HEK293 (cell line): ENCODE results near the gene HOXA6.

Source experiments
- CTCF ChIA-PET: fragments of 350-600 bp; formaldehyde crosslinking; extraction: SDS; loops from one replicate; lab custom pipeline; 2021; ENCODE audit warnings: antibody characterized with exemption; lab: Yijun Ruan, JAX
- POLR2A ChIA-PET: fragments of 300-600 bp; formaldehyde crosslinking; extraction: SDS; loops from one replicate; lab custom pipeline; 2020; ENCODE audit warnings: antibody characterized with exemption, inconsistent platforms; lab: Yijun Ruan, JAX
- H3K27ac ChIP-seq: fragments of 200-500 bp; sonication (Bioruptor generic); 2 replicates; pipeline ENCODE4 v1.5.1; 2014; ENCODE audit warnings: low read depth, low read length, control low read depth, inconsistent platforms; ENCODE audit errors: extremely low read depth
- H3K36me3 ChIP-seq, 2 experiments: fragments of 200-500 bp in 1 of 2; sonication (Bioruptor generic) in 1 of 2; 1 replicate in 1 of 2; 2 replicates in 1 of 2; pipeline ENCODE4 v1.5.1; 2014 to 2017; ENCODE audit warnings: inconsistent platforms in 2 of 2, low read length in 2 of 2; ENCODE audit not compliant: control insufficient read depth in 2 of 2, insufficient read depth in 1 of 2
- H3K4me1 ChIP-seq: fragments of 200-500 bp; sonication (Bioruptor generic); 2 replicates; pipeline ENCODE4 v1.5.1; 2014; ENCODE audit warnings: mild to moderate bottlenecking, low read length, inconsistent platforms; ENCODE audit not compliant: control insufficient read depth, insufficient read depth
- H3K4me3 ChIP-seq: 2 replicates; pipeline ENCODE4 v1.5.1; 2011; ENCODE audit warnings: low read depth, mild to moderate bottlenecking, control low read depth, low read length, moderate library complexity
- H3K9me3 ChIP-seq: fragments of 200-500 bp; sonication (Bioruptor generic); 2 replicates; pipeline ENCODE4 v1.5.1; 2014; ENCODE audit warnings: low read depth, low read length, inconsistent platforms; ENCODE audit not compliant: control insufficient read depth, insufficient read depth
- FEZF1 ChIP-seq: fragments of 450-650 bp; formaldehyde crosslinking; IDR thresholded peaks from 2 replicates; pipeline ENCODE4 v1.5.1; 2016; ENCODE audit warnings: missing biosample characterization, missing genetic modification characterization
- GFI1B ChIP-seq: fragments of 450-650 bp; formaldehyde crosslinking; IDR thresholded peaks from 2 replicates; pipeline ENCODE4 v1.5.1; 2016; ENCODE audit warnings: missing biosample characterization, missing genetic modification characterization
- TCF7L2 ChIP-seq: IDR thresholded peaks from 2 replicates; pipeline ENCODE4 v1.6.1; 2011; ENCODE audit warnings: low read depth, mild to moderate bottlenecking, inconsistent platforms, low read length, moderate library complexity, borderline replicate concordance
- ZBTB8A ChIP-seq: fragments of 450-650 bp; formaldehyde crosslinking; IDR thresholded peaks from 2 replicates; pipeline ENCODE4 v1.5.1; 2016; ENCODE audit warnings: missing biosample characterization, missing genetic modification characterization
- ZNF146 ChIP-seq: fragments of 450-650 bp; formaldehyde crosslinking; IDR thresholded peaks from 2 replicates; pipeline ENCODE4 v1.5.1; 2016; ENCODE audit warnings: missing biosample characterization, missing genetic modification characterization
- ZNF157 ChIP-seq: fragments of 450-650 bp; formaldehyde crosslinking; IDR thresholded peaks from 2 replicates; pipeline ENCODE4 v1.5.1; 2016; ENCODE audit warnings: missing biosample characterization, missing genetic modification characterization
- ZNF175 ChIP-seq: fragments of 450-650 bp; formaldehyde crosslinking; IDR thresholded peaks from 2 replicates; pipeline ENCODE4 v1.5.1; 2016; ENCODE audit warnings: missing biosample characterization, missing genetic modification characterization
- ZNF239 ChIP-seq: fragments of 450-650 bp; formaldehyde crosslinking; IDR thresholded peaks from 2 replicates; pipeline ENCODE4 v1.5.1; 2016; ENCODE audit warnings: missing biosample characterization, missing genetic modification characterization
- ZNF341 ChIP-seq: fragments of 450-650 bp; formaldehyde crosslinking; IDR thresholded peaks from 2 replicates; pipeline ENCODE4; 2016; ENCODE audit warnings: low read depth, missing biosample characterization, missing genetic modification characterization
- ZNF433 ChIP-seq: fragments of 450-650 bp; formaldehyde crosslinking; IDR thresholded peaks from 2 replicates; pipeline ENCODE4 v1.5.1; 2016; ENCODE audit warnings: missing biosample characterization, missing genetic modification characterization, low read depth
- ZNF501 ChIP-seq: fragments of 450-650 bp; formaldehyde crosslinking; IDR thresholded peaks from 2 replicates; pipeline ENCODE4 v1.5.1; 2016; ENCODE audit warnings: missing biosample characterization, missing genetic modification characterization
- ZNF610 ChIP-seq: fragments of 450-650 bp; formaldehyde crosslinking; IDR thresholded peaks from 2 replicates; pipeline ENCODE4 v1.5.1; 2016; ENCODE audit warnings: missing biosample characterization, missing genetic modification characterization, borderline replicate concordance
- ZNF660 ChIP-seq: fragments of 450-650 bp; IDR thresholded peaks from 2 replicates; pipeline ENCODE4 v1.5.1; 2018; ENCODE audit warnings: missing biosample characterization, mild to moderate bottlenecking, missing genetic modification characterization
- ZNF830 ChIP-seq: fragments of 450-650 bp; IDR thresholded peaks from 2 replicates; pipeline ENCODE4 v1.5.0; 2018; ENCODE audit warnings: missing biosample characterization, missing genetic modification characterization, low read depth, mild to moderate bottlenecking, moderate library complexity
- ZNF843 ChIP-seq: fragments of 450-650 bp; formaldehyde crosslinking; IDR thresholded peaks from 2 replicates; pipeline ENCODE4 v1.5.1; 2016; ENCODE audit warnings: missing biosample characterization, missing genetic modification characterization
- ZSCAN23 ChIP-seq: fragments of 450-650 bp; formaldehyde crosslinking; IDR thresholded peaks from 2 replicates; pipeline ENCODE4 v1.5.1; 2016; ENCODE audit warnings: missing biosample characterization, missing genetic modification characterization
- TF ChIP-seq, protein P1 (sequence below): fragments of 450-650 bp; formaldehyde crosslinking; optimal IDR thresholded peaks from 2 replicates; pipeline ENCODE3; 2016; ENCODE audit warnings: missing biosample characterization, mild to moderate bottlenecking, missing genetic modification characterization
- TF ChIP-seq, protein P2 (sequence below): fragments of 450-650 bp; formaldehyde crosslinking; IDR thresholded peaks from 2 replicates; pipeline ENCODE4 v1.5.1; 2016; ENCODE audit warnings: missing biosample characterization, missing genetic modification characterization
- TF ChIP-seq, protein P3 (sequence below): fragments of 450-650 bp; IDR thresholded peaks from 2 replicates; pipeline ENCODE4 v1.5.1; 2018; ENCODE audit warnings: missing biosample characterization, missing genetic modification characterization
- TF ChIP-seq, protein P4 (sequence below): fragments of 450-650 bp; formaldehyde crosslinking; IDR thresholded peaks from 2 replicates; pipeline ENCODE4 v1.5.1; 2017; ENCODE audit warnings: missing biosample characterization, missing genetic modification characterization
- TF ChIP-seq, protein P5 (sequence below): fragments of 450-650 bp; formaldehyde crosslinking; IDR thresholded peaks from 2 replicates; pipeline ENCODE4 v1.5.1; 2016; ENCODE audit warnings: missing biosample characterization, missing genetic modification characterization

Gene HOXA6

DNA sequence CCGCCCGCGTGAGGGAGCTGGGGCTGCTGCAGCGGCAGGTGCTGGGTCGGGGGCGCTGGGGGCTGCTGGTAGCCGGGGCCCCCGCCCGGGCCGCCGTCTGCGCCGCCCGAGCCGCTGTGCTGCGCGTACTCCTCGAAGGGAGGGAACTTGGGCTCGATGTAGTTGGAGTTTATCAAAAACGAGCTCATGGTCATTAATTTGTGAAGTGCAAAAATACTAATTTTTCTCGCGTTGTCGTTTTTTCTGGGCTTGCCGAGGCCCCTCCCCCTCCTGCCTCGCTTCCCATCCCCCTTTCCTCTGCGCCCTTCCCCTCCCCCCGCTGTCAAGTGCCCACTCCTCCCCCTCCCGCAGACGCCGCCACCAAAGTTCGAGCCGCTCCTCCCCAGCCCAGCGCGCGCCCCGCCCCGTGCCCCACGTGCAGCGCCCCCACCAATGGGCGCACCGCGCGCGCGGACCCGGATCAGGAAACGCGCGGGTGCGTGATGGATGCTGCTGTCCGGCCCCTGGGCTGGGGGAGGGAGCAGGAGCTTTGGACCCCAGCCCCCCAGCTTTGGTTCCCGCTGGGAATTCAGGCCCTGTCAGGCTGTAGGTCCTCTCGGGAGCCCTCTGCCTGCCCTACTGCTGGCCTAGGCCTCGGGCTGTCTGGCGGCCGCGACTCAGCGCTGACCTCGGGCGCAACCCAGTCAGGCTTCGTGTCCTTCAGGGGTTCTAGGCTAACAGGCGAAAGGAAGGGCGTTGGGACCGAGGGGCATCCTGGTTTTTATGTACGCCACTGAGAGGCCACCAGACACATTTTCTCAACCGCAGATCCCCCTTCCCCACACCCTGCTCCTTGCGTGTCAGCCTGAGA is 16.8 kb downstream of the HOXA6 start, which contains the start of gene HOXA4 (continued):
- TF ChIP-seq, protein P1, sequence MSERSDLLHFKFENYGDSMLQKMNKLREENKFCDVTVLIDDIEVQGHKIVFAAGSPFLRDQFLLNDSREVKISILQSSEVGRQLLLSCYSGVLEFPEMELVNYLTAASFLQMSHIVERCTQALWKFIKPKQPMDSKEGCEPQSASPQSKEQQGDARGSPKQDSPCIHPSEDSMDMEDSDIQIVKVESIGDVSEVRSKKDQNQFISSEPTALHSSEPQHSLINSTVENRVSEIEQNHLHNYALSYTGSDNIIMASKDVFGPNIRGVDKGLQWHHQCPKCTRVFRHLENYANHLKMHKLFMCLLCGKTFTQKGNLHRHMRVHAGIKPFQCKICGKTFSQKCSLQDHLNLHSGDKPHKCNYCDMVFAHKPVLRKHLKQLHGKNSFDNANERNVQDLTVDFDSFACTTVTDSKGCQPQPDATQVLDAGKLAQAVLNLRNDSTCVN (tag by site-specific recombination), result peak; percentile 94
- TF ChIP-seq ZNF157 (tag by site-specific recombination) (no peak), ZNF341 (no peak; the same call in none of the 2 replicates), ZNF146 (tag by site-specific recombination) (no peak), ZNF175 (tag by site-specific recombination) (no peak), ZSCAN23 (tag by site-specific recombination) (no peak), ZNF501 (peak; percentile 70; the same call in 1 of the 2 replicates), ZNF239 (tag by site-specific recombination) (no peak), FEZF1 (tag by site-specific recombination) (0 out of 2 replicates have a peak, but pooled peaks have one; percentile 26), ZNF830 (tag by site-specific recombination) (no peak)
- TF ChIP-seq, protein P2, sequence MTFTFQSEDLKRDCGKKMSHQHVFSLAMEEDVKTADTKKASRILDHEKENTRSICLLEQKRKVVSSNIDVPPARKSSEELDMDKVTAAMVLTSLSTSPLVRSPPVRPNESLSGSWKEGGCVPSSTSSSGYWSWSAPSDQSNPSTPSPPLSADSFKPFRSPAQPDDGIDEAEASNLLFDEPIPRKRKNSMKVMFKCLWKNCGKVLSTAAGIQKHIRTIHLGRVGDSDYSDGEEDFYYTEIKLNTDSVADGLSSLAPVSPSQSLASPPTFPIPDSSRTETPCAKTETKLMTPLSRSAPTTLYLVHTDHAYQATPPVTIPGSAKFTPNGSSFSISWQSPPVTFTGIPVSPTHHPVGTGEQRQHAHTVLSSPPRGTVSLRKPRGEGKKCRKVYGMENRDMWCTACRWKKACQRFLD (tag by site-specific recombination), result no peak
- TF ChIP-seq, protein P3, sequence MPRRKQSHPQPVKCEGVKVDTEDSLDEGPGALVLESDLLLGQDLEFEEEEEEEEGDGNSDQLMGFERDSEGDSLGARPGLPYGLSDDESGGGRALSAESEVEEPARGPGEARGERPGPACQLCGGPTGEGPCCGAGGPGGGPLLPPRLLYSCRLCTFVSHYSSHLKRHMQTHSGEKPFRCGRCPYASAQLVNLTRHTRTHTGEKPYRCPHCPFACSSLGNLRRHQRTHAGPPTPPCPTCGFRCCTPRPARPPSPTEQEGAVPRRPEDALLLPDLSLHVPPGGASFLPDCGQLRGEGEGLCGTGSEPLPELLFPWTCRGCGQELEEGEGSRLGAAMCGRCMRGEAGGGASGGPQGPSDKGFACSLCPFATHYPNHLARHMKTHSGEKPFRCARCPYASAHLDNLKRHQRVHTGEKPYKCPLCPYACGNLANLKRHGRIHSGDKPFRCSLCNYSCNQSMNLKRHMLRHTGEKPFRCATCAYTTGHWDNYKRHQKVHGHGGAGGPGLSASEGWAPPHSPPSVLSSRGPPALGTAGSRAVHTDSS (tag by site-specific recombination), result no peak
- TF ChIP-seq, protein P4, sequence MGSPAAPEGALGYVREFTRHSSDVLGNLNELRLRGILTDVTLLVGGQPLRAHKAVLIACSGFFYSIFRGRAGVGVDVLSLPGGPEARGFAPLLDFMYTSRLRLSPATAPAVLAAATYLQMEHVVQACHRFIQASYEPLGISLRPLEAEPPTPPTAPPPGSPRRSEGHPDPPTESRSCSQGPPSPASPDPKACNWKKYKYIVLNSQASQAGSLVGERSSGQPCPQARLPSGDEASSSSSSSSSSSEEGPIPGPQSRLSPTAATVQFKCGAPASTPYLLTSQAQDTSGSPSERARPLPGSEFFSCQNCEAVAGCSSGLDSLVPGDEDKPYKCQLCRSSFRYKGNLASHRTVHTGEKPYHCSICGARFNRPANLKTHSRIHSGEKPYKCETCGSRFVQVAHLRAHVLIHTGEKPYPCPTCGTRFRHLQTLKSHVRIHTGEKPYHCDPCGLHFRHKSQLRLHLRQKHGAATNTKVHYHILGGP (tag by site-specific recombination), result no peak

DNA sequence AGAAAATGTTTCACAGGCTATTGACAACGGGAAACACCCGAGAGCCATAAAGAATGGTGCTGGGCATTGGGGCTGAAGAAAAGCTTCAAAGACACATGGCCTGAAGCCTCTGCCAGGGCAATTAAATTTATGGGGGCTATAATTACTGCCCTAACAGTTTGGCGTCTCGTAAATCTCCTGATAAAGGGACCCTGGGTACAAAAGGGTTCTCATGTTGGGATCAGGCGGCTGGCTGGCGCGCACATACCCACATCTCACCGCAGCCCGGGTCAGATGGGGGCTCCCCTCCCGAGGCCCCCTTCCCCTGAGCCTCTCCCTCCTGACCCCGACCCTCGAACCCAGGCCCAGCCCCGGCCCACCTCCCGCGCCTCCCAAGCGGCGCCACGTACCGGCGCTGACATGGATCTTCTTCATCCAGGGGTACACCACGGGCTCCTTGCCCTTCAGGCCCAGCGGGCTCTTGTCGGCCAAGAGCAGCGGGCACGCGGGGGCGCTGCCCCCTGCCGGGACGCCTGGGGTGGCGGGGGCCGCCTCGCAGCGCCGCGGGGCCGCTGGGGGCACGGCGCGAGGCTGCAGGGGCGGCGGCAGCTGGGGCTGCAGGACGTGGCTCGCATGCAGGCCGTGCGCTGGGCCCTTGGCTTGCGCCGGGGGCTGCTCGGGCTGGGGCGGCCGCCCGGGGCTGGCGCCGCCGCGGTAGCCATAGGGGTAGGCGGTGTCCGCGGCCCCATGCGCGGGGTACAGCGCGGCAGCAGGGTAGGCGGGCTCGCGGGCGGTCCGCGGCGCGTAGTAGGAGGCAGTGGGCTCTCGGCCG is 17.6 kb downstream of the HOXA6 start:
- peak overlapping the region; percentile 52 for H3K4me3 ChIP-seq
- CTCF ChIA-PET, result interaction anchor here (0.8 to 2.7 kb wide), 6 partner anchors 11 to 277 kb away, joined by 3 to 12 read pairs (median 3); partner anchors contain the start of gene HOXA6
- TF ChIP-seq ZNF660 (tag by site-specific recombination) (peak; percentile 51; the same call in 1 of the 2 replicates), ZNF433 (tag by site-specific recombination) (no peak), ZBTB8A (peak; percentile 94), ZNF843 (tag by site-specific recombination) (peak; percentile 96), ZNF610 (tag by site-specific recombination) (0 out of 2 replicates have a peak, but pooled peaks have one; percentile 24), TCF7L2 (peak; percentile 95), GFI1B (tag by site-specific recombination) (0 out of 2 replicates have a peak, but pooled peaks have one; percentile 20)
- TF ChIP-seq, protein P1 (tag by site-specific recombination), result peak; percentile 27
- TF ChIP-seq, protein P5, sequence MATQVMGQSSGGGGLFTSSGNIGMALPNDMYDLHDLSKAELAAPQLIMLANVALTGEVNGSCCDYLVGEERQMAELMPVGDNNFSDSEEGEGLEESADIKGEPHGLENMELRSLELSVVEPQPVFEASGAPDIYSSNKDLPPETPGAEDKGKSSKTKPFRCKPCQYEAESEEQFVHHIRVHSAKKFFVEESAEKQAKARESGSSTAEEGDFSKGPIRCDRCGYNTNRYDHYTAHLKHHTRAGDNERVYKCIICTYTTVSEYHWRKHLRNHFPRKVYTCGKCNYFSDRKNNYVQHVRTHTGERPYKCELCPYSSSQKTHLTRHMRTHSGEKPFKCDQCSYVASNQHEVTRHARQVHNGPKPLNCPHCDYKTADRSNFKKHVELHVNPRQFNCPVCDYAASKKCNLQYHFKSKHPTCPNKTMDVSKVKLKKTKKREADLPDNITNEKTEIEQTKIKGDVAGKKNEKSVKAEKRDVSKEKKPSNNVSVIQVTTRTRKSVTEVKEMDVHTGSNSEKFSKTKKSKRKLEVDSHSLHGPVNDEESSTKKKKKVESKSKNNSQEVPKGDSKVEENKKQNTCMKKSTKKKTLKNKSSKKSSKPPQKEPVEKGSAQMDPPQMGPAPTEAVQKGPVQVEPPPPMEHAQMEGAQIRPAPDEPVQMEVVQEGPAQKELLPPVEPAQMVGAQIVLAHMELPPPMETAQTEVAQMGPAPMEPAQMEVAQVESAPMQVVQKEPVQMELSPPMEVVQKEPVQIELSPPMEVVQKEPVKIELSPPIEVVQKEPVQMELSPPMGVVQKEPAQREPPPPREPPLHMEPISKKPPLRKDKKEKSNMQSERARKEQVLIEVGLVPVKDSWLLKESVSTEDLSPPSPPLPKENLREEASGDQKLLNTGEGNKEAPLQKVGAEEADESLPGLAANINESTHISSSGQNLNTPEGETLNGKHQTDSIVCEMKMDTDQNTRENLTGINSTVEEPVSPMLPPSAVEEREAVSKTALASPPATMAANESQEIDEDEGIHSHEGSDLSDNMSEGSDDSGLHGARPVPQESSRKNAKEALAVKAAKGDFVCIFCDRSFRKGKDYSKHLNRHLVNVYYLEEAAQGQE (tag by site-specific recombination), result no peak

More for the DNA sequence above, 17.6 kb downstream of the HOXA6 start:
- Histone ChIP-seq H3K36me3 (peaks cover 5 to 13% of the 10 kb centered on the region in 2 experiments; a peak in 1 of 3 replicates), H3K9me3 (no peaks in the 10 kb centered on the region), H3K4me1 (peaks cover 75% of the 10 kb centered on the region), H3K27ac (peak overlapping the region; percentile 100)
- POLR2A ChIA-PET, result interaction anchor here (1.1 to 2.2 kb wide), 9 partner anchors 10 to 272 kb away, joined by 3 to 29 read pairs (median 6); partner anchors contain the start of genes HOXA1, HOXA5 and HOXA7
